DOHH2 (cell line): ENCODE data around the gene TRIP6.

Experiments used
- H3F3A ChIP-seq: fragments of 200-600 bp; sonication (generic), shearing (Covaris generic); 2 replicates; pipeline ENCODE4 v1.6.0; 2016; ENCODE audit warnings: antibody characterized with exemption, mild to moderate bottlenecking; ENCODE audit not compliant: control insufficient read depth, insufficient read depth
- H3K27ac ChIP-seq: fragments of 200-600 bp; sonication (generic); 2 replicates; pipeline ENCODE4 v1.5.1; 2014; ENCODE audit warnings: low read depth, mild to moderate bottlenecking, low read length, moderate library complexity
- H3K27me3 ChIP-seq: fragments of 200-600 bp; sonication (generic); 2 replicates; pipeline ENCODE4 v1.6.1; 2014; ENCODE audit warnings: mild to moderate bottlenecking, low read length, mixed read lengths; ENCODE audit not compliant: control insufficient read depth
- H3K36me3 ChIP-seq: fragments of 200-600 bp; sonication (generic); 2 replicates; pipeline ENCODE4 v1.6.1; 2014; ENCODE audit warnings: mild to moderate bottlenecking, low read length, moderate library complexity, mixed read lengths; ENCODE audit not compliant: control insufficient read depth
- H3K4me1 ChIP-seq: fragments of 200-600 bp; sonication (generic); 2 replicates; pipeline ENCODE4 v1.6.1; 2014; ENCODE audit warnings: mild to moderate bottlenecking, low read length, mixed read lengths; ENCODE audit not compliant: control insufficient read depth
- H3K4me2 ChIP-seq: fragments of 200-600 bp; sonication (generic); 2 replicates; pipeline ENCODE4 v1.6.0; 2014; ENCODE audit warnings: mild to moderate bottlenecking, low read length, moderate library complexity
- H3K4me3 ChIP-seq: fragments of 200-600 bp; sonication (generic); 2 replicates; pipeline ENCODE4 v1.5.1; 2014; ENCODE audit warnings: mild to moderate bottlenecking, low read length, mixed read lengths
- H3K79me2 ChIP-seq: fragments of 200-600 bp; sonication (generic); 2 replicates; pipeline ENCODE4 v1.6.1; 2014; ENCODE audit warnings: mild to moderate bottlenecking, low read length, mixed read lengths; ENCODE audit not compliant: control insufficient read depth
- H3K9me2 ChIP-seq: fragments of 200-600 bp; sonication (generic); replicated peaks from 2 replicates; pipeline ENCODE4 v1.6.1; 2014; ENCODE audit warnings: mild to moderate bottlenecking, low read length, mixed read lengths; ENCODE audit not compliant: control insufficient read depth
- H3K9me3 ChIP-seq: fragments of 200-600 bp; sonication (generic); 2 replicates; pipeline ENCODE4 v1.6.1; 2014; ENCODE audit warnings: antibody characterized with exemption, low read length, mixed read lengths; ENCODE audit not compliant: control insufficient read depth, insufficient read depth
- H4K20me1 ChIP-seq: fragments of 200-600 bp; sonication (generic); 2 replicates; pipeline ENCODE4 v1.6.0; 2014; ENCODE audit warnings: low read depth, mild to moderate bottlenecking, antibody characterized with exemption, low read length, moderate library complexity; ENCODE audit not compliant: control insufficient read depth, insufficient read depth
- EZH2phosphoT487 ChIP-seq: fragments of 200-600 bp; sonication (generic); IDR thresholded peaks from 2 replicates; pipeline ENCODE4 v1.6.1; 2017; ENCODE audit warnings: borderline replicate concordance, mild to moderate bottlenecking, antibody characterized with exemption, low read length, moderate library complexity, mixed read lengths
- TF ChIP-seq, protein P1 (sequence below): fragments of 200-600 bp; sonication (generic); IDR thresholded peaks from one replicate; pipeline ENCODE4 v1.5.1; 2014; ENCODE audit warnings: antibody characterized with exemption, mild to moderate bottlenecking, low read depth, low read length; ENCODE audit not compliant: poor library complexity, severe bottlenecking

The TRIP6 gene

DNA sequence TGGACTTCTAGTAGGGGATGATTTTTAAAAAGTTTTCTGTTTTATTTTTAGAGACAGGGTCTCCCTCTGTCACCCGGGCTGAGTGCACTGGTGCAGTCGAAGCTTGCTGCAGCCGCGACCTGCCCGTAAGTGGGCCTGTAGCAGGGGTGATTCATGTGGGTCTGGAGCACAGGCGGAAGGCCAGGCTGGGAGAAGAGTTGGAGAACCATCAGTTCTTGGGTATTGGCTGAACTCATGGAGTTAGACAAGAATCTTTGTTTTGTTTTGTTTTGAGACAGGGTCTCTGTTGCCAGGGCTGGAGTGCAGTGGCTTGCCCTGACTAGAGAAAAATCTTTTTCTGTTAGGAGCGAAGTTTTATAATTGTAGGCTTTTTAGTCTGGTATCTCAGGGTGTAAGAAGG is 13.5 kb downstream of the TRIP6 start:
- Histone ChIP-seq H4K20me1 (peaks cover 28% of the 10 kb centered on the region), H3K4me1 (peaks cover 49% of the 10 kb centered on the region)

DNA sequence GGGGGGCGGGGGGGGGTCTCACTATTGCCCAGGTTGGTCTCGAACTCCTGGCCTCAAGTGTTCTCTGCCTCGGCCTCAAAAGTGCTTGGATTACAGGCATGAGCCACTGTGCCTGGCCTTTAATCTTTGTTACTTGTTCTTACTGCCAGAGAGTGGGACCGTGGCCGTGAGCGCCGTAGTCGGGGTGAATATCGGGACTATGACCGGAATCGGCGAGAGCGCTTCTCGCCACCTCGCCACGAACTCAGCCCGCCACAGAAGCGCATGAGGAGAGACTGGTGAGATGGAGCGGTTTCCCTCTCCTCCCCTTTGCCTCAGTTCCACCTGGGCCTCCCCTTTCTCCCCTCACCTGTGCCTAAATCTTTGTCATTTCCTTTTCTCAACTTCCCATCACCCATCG is 13.9 kb downstream of the TRIP6 start:
- no peaks in the 10 kb centered on the region for H3K27me3 ChIP-seq
- no peaks in the 10 kb centered on the region for H3K9me3 ChIP-seq
- TF ChIP-seq, protein P1, sequence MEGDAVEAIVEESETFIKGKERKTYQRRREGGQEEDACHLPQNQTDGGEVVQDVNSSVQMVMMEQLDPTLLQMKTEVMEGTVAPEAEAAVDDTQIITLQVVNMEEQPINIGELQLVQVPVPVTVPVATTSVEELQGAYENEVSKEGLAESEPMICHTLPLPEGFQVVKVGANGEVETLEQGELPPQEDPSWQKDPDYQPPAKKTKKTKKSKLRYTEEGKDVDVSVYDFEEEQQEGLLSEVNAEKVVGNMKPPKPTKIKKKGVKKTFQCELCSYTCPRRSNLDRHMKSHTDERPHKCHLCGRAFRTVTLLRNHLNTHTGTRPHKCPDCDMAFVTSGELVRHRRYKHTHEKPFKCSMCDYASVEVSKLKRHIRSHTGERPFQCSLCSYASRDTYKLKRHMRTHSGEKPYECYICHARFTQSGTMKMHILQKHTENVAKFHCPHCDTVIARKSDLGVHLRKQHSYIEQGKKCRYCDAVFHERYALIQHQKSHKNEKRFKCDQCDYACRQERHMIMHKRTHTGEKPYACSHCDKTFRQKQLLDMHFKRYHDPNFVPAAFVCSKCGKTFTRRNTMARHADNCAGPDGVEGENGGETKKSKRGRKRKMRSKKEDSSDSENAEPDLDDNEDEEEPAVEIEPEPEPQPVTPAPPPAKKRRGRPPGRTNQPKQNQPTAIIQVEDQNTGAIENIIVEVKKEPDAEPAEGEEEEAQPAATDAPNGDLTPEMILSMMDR = no peak
- no peak for TF ChIP-seq EZH2phosphoT487
- no peak overlapping the region for H3K27ac ChIP-seq
- H3K4me2 ChIP-seq = no peak overlapping the region
- H3K4me1 ChIP-seq = peaks cover 50% of the 10 kb centered on the region
- peaks cover 7% of the 10 kb centered on the region; the same call in 1 of the 2 replicates for H3F3A ChIP-seq
- no peaks in the 10 kb centered on the region for H3K9me2 ChIP-seq
- H4K20me1 ChIP-seq = peaks cover 29% of the 10 kb centered on the region
- peaks cover 61% of the 10 kb centered on the region for H3K79me2 ChIP-seq
- H3K4me3 ChIP-seq = no peak overlapping the region
- H3K36me3 ChIP-seq = peaks cover 98% of the 10 kb centered on the region

More for the DNA sequence above, 13.5 kb downstream of the TRIP6 start:
- no peak overlapping the region for H3K27ac ChIP-seq
- H3K4me3 ChIP-seq = no peak overlapping the region
- no peak overlapping the region for H3K4me2 ChIP-seq
- H3K9me2 ChIP-seq = no peaks in the 10 kb centered on the region
- peaks cover 98% of the 10 kb centered on the region for H3K36me3 ChIP-seq
- no peaks in the 10 kb centered on the region for H3K27me3 ChIP-seq
- no peak for TF ChIP-seq EZH2phosphoT487
- TF ChIP-seq, protein P1 = no peak
- H3K9me3 ChIP-seq = no peaks in the 10 kb centered on the region
- peaks cover 66% of the 10 kb centered on the region for H3K79me2 ChIP-seq
- 0 out of 2 replicates have a peak, but pooled peaks cover 3% of the 10 kb centered on the region for H3F3A ChIP-seq

DNA sequence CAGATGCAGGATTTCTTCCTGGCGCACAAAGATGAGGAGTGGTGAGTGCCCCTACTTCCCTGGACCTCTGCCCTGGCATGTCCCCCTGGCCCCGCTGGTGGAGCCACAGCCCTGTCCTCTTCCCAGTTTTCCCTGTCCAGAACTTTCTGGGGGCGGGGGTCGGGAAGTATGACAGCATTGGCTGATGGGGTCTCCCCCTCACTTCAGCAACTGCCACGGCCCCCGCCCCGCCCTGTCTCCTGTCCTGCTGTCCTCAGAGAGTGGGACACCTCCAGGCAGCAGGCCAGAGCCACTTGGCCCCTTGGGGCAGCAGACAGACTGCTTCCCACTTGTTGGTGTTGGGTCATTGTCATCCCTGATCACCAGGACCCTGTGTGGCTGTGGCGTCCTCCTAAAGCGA is 15.0 kb downstream of the TRIP6 start:
- TF ChIP-seq, protein P1 = no peak
- TF ChIP-seq EZH2phosphoT487 = no peak
- Histone ChIP-seq H3K36me3 (peaks cover 98% of the 10 kb centered on the region), H3K9me3 (no peaks in the 10 kb centered on the region), H3K4me1 (peaks cover 50% of the 10 kb centered on the region), H3K4me3 (no peak overlapping the region), H3F3A (peaks cover 18% of the 10 kb centered on the region), H4K20me1 (peaks cover 22% of the 10 kb centered on the region; the same call in 1 of the 2 replicates), H3K4me2 (no peak overlapping the region), H3K27me3 (no peaks in the 10 kb centered on the region), H3K79me2 (peaks cover 51% of the 10 kb centered on the region), H3K27ac (no peak overlapping the region), H3K9me2 (no peaks in the 10 kb centered on the region)
